LoVo (cell line): ENCODE results near the gene SLC6A18.

ENCODE experiments used
- DNase-seq: peaks from one replicate; pipeline ENCODE4 v3.0.0-alpha.2; 2016; ENCODE audit warnings: low spot score

SLC6A18 gene

DNA sequence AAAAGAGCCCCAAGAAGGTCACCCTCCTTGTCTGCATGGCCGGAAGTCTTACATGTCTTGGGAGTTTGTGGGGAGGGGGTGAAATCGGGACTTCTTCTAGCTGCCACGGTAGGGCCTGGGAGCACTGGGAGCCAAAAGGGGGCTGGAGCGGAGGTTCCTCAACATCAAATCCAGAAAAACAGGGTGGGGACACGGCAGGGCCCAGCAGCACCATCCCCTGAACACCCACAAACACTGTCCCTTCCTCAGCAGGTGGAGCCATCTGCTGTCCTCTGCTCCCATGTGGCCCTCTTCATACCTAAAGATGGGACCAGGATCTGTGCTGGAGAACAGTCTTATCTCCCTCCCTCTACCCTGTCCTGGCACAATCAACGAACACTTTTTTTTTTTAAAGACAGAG is 67.0 kb downstream of the SLC6A18 start:
- DNase-seq, result no peak

DNA sequence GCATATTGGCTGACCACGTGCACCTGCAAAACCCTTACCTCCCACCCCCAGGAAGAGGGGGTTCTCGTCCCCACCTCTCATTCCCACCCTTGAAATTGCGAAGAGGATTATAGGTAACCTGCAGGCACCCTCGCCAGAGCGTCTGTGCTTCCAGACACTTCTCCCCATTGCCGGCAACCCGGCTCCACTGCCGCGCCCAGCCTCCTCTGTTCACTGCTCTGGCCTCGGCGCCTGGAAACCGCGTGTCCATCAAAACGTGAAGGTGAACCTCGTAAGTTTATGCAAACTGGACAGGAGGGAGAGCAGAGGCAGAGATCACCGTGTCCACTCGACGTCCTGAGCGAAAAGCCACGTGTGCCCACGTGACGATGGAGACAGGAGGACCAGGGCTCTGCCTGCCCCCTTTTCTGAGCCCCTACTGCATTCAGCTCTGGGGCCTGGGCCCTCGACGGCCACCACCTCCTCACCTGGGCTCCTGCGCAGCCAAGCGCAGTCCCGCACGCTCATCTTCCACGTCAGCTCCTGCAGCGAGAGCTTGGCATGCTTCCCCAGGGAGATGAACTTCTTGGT is 67.8 kb downstream of the SLC6A18 start:
- DNase-seq, result no peak

DNA sequence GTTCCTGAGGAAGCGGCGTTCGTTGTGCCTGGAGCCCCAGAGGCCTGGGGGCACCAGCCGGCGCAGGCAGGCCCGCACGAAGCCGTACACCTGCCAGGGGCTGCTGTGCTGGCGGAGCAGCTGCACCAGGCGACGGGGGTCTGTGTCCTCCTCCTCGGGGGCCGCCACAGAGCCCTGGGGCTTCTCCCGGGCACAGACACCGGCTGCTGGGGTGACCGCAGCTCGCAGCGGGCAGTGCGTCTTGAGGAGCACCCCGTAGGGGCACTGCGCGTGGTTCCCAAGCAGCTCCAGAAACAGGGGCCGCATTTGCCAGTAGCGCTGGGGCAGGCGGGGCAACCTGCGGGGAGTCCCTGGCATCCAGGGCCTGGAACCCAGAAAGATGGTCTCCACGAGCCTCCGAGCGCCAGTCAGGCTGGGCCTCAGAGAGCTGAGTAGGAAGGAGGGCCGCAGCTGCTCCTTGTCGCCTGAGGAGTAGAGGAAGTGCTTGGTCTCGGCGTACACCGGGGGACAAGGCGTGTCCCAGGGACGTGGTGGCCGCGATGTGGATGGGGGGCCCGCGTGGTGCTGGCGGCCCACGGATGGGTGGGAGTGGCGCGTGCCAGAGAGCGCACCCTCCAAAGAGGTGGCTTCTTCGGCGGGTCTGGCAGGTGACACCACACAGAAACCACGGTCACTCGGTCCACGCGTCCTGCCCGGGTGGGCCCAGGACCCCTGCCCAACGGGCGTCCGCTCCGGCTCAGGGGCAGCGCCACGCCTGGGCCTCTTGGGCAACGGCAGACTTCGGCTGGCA is 68.4 kb downstream of the SLC6A18 start:
- DNase-seq, result no peak

DNA sequence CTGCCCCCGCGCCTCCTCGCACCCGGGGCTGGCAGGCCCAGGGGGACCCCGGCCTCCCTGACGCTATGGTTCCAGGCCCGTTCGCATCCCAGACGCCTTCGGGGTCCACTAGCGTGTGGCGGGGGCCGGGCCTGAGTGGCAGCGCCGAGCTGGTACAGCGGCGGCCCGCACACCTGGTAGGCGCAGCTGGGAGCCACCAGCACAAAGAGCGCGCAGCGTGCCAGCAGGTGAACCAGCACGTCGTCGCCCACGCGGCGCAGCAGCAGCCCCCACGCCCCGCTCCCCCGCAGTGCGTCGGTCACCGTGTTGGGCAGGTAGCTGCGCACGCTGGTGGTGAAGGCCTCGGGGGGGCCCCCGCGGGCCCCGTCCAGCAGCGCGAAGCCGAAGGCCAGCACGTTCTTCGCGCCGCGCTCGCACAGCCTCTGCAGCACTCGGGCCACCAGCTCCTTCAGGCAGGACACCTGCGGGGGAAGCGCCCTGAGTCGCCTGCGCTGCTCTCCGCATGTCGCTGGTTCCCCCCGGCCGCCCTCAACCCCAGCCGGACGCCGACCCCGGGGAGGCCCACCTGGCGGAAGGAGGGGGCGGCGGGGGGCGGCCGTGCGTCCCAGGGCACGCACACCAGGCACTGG is 69.1 kb downstream of the SLC6A18 start:
- no peak for DNase-seq

DNA sequence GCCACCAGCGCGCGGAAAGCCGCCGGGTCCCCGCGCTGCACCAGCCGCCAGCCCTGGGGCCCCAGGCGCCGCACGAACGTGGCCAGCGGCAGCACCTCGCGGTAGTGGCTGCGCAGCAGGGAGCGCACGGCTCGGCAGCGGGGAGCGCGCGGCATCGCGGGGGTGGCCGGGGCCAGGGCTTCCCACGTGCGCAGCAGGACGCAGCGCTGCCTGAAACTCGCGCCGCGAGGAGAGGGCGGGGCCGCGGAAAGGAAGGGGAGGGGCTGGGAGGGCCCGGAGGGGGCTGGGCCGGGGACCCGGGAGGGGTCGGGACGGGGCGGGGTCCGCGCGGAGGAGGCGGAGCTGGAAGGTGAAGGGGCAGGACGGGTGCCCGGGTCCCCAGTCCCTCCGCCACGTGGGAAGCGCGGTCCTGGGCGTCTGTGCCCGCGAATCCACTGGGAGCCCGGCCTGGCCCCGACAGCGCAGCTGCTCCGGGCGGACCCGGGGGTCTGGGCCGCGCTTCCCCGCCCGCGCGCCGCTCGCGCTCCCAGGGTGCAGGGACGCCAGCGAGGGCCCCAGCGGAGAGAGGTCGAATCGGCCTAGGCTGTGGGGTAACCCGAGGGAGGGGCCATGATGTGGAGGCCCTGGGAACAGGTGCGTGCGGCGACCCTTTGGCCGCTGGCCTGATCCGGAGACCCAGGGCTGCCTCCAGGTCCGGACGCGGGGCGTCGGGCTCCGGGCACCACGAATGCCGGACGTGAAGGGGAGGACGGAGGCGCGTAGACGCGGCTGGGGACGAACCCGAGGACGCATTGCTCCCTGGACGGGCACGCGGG is 69.9 kb downstream of the SLC6A18 start, which contains the start of gene TERT:
TSS of gene TERT (minus strand) at position 234 of the 815 bp plus-strand sequence. CDS start at position 155, 79 bp downstream.
- no peak for DNase-seq

DNA sequence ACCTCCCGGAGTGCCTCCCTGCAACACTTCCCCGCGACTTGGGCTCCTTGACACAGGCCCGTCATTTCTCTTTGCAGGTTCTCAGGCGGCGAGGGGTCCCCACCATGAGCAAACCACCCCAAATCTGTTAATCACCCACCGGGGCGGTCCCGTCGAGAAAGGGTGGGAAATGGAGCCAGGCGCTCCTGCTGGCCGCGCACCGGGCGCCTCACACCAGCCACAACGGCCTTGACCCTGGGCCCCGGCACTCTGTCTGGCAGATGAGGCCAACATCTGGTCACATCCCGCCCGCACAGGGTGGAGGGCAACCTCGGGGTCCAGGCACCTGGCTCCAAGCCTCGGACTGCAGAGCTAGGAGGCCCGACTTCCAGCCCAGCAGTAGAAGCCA is 70.5 kb downstream of the SLC6A18 start:
- no peak for DNase-seq
